ENCODE measurements around the gene SMIM45.

GRCh38 chr22:41936894-41937169 is 15.1 kb upstream of the SMIM45 start:
- TF ChIP-seq CEBPB (IDR thresholded peaks at IDR 0.05) (no peak), EGR1 (IDR thresholded peaks at IDR 0.05) (no peak), TAF1 (IDR thresholded peaks at IDR 0.05; ENCODE audit: low read depth) (no peak), FOXM1 (IDR thresholded peaks at IDR 0.05; ENCODE audit: borderline replicate concordance, low read depth) (no peak), RAD21 (IDR thresholded peaks at IDR 0.05; ENCODE audit: low read depth) (no peak), USF1 (IDR thresholded peaks at IDR 0.05) (no peak), REST (IDR thresholded peaks at IDR 0.05; ENCODE audit: low read depth) (no peak), YY1 (IDR thresholded peaks at IDR 0.05; ENCODE audit: low read depth) (no peak), NFIC (IDR thresholded peaks at IDR 0.05) (no peak), CREB1 (IDR thresholded peaks at IDR 0.05; ENCODE audit: low read depth) (no peak), EP300 (IDR thresholded peaks at IDR 0.05; ENCODE audit: borderline replicate concordance) (no peak), ZBTB7A (IDR thresholded peaks at IDR 0.05; ENCODE audit: low read depth) (no peak)
